Hepatocyte (in vitro differentiated cells): Measurements from ENCODE around the gene LIG3. TPM values are rescaled to one million over a fixed set of nuclear protein-coding genes. Genes with fewer than 3 reads are reported as not detected.
"Not testable (repeated sequence)": the region's sequence is repeated elsewhere in the genome, so short reads cannot be mapped to it uniquely, and the experiment has no call there.

Source experiments
- DNase-seq: peaks from one replicate; pipeline ENCODE4 v3.0.0-alpha.2; 2016; ENCODE audit warnings: low spot score
- H2AFZ ChIP-seq: fragments of 200-600 bp; sonication (generic); 2 replicates; pipeline ENCODE4 v1.6.0; 2016; ENCODE audit warnings: antibody characterized with exemption, mild to moderate bottlenecking
- H3K27ac ChIP-seq: fragments of 200-600 bp; sonication (generic); 2 replicates; pipeline ENCODE4 v1.5.1; 2016; ENCODE audit warnings: mild to moderate bottlenecking
- H3K27me3 ChIP-seq: fragments of 200-600 bp; sonication (generic); 2 replicates; pipeline ENCODE4 v1.6.1; 2016
- H3K36me3 ChIP-seq: fragments of 200-600 bp; sonication (generic); replicated peaks from 2 replicates; pipeline ENCODE4 v1.5.1; 2016; ENCODE audit warnings: low read depth; ENCODE audit not compliant: insufficient read depth
- H3K4me1 ChIP-seq: fragments of 200-600 bp; sonication (generic); 2 replicates; pipeline ENCODE4 v1.5.1; 2016; ENCODE audit warnings: mild to moderate bottlenecking, moderate library complexity; ENCODE audit not compliant: insufficient read depth
- H3K4me2 ChIP-seq: fragments of 200-600 bp; sonication (generic); 2 replicates; pipeline ENCODE4 v1.6.0; 2016
- H3K4me3 ChIP-seq: fragments of 200-600 bp; sonication (generic); 2 replicates; pipeline ENCODE4 v1.5.1; 2016; ENCODE audit warnings: mild to moderate bottlenecking
- H3K79me2 ChIP-seq: fragments of 200-600 bp; sonication (generic); 2 replicates; pipeline ENCODE4 v1.6.0; 2017; ENCODE audit warnings: mild to moderate bottlenecking
- H3K9me2 ChIP-seq: fragments of 200-600 bp; sonication (generic); replicated peaks from 2 replicates; pipeline ENCODE4 v1.6.0; 2017; ENCODE audit warnings: mild to moderate bottlenecking; ENCODE audit not compliant: insufficient read depth
- H3K9me3 ChIP-seq: fragments of 200-600 bp; sonication (generic); 2 replicates; pipeline ENCODE4 v1.5.1; 2016; ENCODE audit warnings: low read depth, mild to moderate bottlenecking
- H4K20me1 ChIP-seq: fragments of 200-600 bp; sonication (generic); 2 replicates; pipeline ENCODE4 v1.6.0; 2016; ENCODE audit warnings: mild to moderate bottlenecking; ENCODE audit not compliant: insufficient read depth, poor library complexity, severe bottlenecking
- CTCF ChIP-seq: fragments of 200-600 bp; sonication (generic); IDR thresholded peaks from 2 replicates; pipeline ENCODE4 v1.5.1; 2016; ENCODE audit warnings: antibody characterized with exemption, mild to moderate bottlenecking; ENCODE audit not compliant: poor library complexity
- EZH2 ChIP-seq: fragments of 200-600 bp; sonication (generic); IDR thresholded peaks from 2 replicates; pipeline ENCODE4 v1.6.1; 2016; ENCODE audit warnings: antibody characterized with exemption, mild to moderate bottlenecking, borderline replicate concordance
- EZH2phosphoT487 ChIP-seq: fragments of 200-600 bp; sonication (generic); IDR thresholded peaks from one replicate; pipeline ENCODE4 v1.6.1; 2018; ENCODE audit warnings: antibody characterized with exemption, mild to moderate bottlenecking, low read depth, moderate library complexity; ENCODE audit not compliant: unreplicated experiment, severe bottlenecking
- WGBS: methylation state at CpG from one replicate; pipeline ENCODE4 v1.1.6; 2016; ENCODE audit warnings: low lambda C conversion rate; ENCODE audit errors: missing lambda C conversion rate; 5-methylcytosine and 5-hydroxymethylcytosine counted together
- polyA plus RNA-seq: library from polyadenylated mRNA; unstranded; fragments of >200 nt; fragmentation: Nextera tagmentation; extraction: Ambion mirVana; gene quantifications from 2 replicates; pipeline ENCODE4 v1.2.1, GENCODE V29; 2016
- total RNA-seq: library from RNA; depleted of rRNA; stranded (reverse); fragments of >200 nt; gene quantifications from 2 replicates; pipeline ENCODE4 v1.2.3, GENCODE V29; 2014

Gene LIG3
- total and polyA plus RNA-seq, 2 experiments from 2014 or later = 15.7 to 31.6 TPM

DNA sequence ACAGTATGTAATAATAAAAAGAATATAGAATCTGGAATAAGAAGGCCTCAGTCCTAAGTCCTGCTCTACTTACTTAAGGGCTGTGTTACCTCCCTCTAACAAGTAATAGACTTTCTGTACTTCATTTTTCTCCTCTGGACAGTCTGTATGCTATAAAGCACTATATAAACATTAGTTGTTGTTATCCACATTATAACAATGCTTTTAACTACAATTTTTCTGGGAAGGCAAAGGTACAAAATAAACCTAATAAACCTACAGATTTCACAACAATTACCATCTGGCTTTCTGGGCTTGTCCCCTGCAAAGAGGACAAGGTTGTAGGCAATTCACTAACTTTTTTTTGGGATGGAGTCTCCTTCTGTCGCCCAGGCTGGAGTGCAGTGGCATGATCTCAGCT is 50.5 kb downstream of the LIG3 start:
- H2AFZ ChIP-seq = no peak overlapping the region
- no peak overlapping the region for H3K27ac ChIP-seq
- H3K79me2 ChIP-seq = peaks cover 6% of the 10 kb centered on the region
- no peak for DNase-seq
- no peak overlapping the region for H3K4me3 ChIP-seq
- no peaks in the 10 kb centered on the region for H3K4me1 ChIP-seq
- WGBS = 79% methylated on average over 1 of the region's 1 CpG
- no peaks in the 10 kb centered on the region for H3K9me3 ChIP-seq
- H3K27me3 ChIP-seq = no peaks in the 10 kb centered on the region
- H3K4me2 ChIP-seq = no peak overlapping the region
- H3K9me2 ChIP-seq = no peaks in the 10 kb centered on the region
- TF ChIP-seq EZH2phosphoT487 = no peak
- no peak for TF ChIP-seq CTCF
- no peaks in the 10 kb centered on the region for H3K36me3 ChIP-seq
- H4K20me1 ChIP-seq = no peaks in the 10 kb centered on the region

DNA sequence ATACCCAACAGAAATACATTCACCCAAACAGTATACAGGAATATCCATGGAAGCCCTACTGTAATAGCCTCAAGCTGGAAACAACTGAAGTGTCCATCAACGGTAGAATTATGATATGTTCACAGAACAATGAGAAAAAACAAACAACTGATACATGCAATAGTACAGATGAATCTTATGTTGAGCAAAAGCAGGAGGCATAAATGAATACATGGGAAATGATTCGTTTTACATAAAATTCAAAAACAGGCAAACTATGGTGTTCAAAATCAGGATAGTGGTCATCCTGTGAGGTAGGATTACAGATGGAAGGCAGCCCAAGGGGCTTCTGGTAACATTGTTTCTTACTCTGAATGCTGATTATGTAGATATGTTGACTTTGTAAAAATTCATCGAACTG is 58.1 kb downstream of the LIG3 start:
- H3K27me3 ChIP-seq = no peaks in the 10 kb centered on the region
- TF ChIP-seq EZH2 (no peak), EZH2phosphoT487 (no peak), CTCF (no peak)

DNA sequence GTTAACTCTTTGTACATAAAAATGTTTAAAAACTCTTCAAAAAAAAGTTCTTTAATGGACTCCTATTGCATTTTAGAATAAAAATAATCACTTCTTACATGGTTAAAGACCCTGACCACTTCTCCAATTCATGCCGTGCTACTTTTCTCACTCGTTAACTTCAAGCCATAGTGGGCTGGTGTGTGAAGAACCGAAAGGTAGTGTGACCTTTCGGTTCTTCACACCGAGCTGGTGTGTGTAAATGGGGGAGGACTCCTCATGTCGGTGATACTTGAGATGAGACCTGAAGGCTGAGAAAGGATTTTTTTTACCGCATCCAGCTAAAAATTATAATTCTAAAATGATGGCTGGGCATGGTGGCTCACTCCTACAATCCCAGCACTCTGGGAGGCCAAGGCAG is 61.1 kb downstream of the LIG3 start:
- no peaks in the 10 kb centered on the region for H3K9me3 ChIP-seq
- no peaks in the 10 kb centered on the region for H3K36me3 ChIP-seq
- peaks cover 44% of the 10 kb centered on the region for H3K79me2 ChIP-seq
- no peak overlapping the region for H3K4me3 ChIP-seq
- WGBS = 97% methylated on average over 7 of the region's 7 CpGs
- no peak overlapping the region for H3K27ac ChIP-seq
- H3K4me2 ChIP-seq = no peak overlapping the region
- peaks cover 1% of the 10 kb centered on the region for H3K4me1 ChIP-seq
- peaks cover 3% of the 10 kb centered on the region for H4K20me1 ChIP-seq
- no peaks in the 10 kb centered on the region for H3K9me2 ChIP-seq
- no peak overlapping the region for H2AFZ ChIP-seq
- no peaks in the 10 kb centered on the region for H3K27me3 ChIP-seq
- TF ChIP-seq EZH2phosphoT487 = no peak
- TF ChIP-seq CTCF = no peak
- TF ChIP-seq EZH2 = no peak
- no peak for DNase-seq

More for the DNA sequence above, 58.1 kb downstream of the LIG3 start:
- DNase-seq = no peak
- Histone ChIP-seq H2AFZ (no peak overlapping the region), H3K79me2 (peaks cover 22% of the 10 kb centered on the region), H4K20me1 (no peaks in the 10 kb centered on the region), H3K4me2 (no peak overlapping the region), H3K27ac (no peak overlapping the region), H3K9me3 (no peaks in the 10 kb centered on the region), H3K36me3 (no peaks in the 10 kb centered on the region), H3K9me2 (no peaks in the 10 kb centered on the region), H3K4me1 (no peaks in the 10 kb centered on the region), H3K4me3 (no peak overlapping the region)
- 98% methylated on average over 3 of the region's 3 CpGs for WGBS

- Histone ChIP-seq H2AFZ (no peak overlapping the region), H3K4me1 (peaks cover 13% of the 10 kb centered on the region), H3K4me2 (no peak overlapping the region), H3K4me3 (no peak overlapping the region), H3K27ac (no peak overlapping the region), H3K9me2 (no peaks in the 10 kb centered on the region), H3K36me3 (no peaks in the 10 kb centered on the region), H4K20me1 (peaks cover 7% of the 10 kb centered on the region), H3K79me2 (peaks cover 65% of the 10 kb centered on the region), H3K9me3 (no peaks in the 10 kb centered on the region), H3K27me3 (no peaks in the 10 kb centered on the region)
- no peak for DNase-seq
- TF ChIP-seq EZH2 (no peak), EZH2phosphoT487 (no peak), CTCF (no peak)
- WGBS = 94% methylated on average over 8 of the region's 8 CpGs
Observed at GRCh38 chr17:35044181-35044580, 63.9 kb downstream of the LIG3 start.

DNA sequence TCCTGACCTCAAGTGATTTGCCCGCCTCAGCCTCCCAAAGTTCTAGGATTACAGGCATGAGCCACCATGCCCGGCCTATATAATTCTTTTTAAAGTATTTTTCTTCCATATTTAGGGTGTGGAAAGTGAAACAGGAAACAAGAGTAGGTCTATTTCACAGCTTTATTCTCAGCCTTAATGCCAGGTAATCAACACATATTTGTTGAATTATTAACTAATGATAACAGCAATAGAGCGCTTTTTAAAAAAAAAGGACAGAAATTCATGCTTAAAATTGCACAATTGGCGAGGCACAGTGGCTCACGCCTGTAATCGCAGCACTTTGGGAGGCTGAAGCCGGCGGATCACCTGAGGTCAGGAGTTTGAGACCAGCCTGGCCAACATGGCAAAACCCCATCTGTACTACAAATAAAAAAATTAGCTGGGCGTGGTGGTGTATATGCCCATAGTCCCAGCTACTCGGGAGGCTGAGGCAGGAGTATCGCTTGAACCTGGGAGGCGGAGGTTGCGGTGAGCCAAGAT is 65.2 kb downstream of the LIG3 start:
- not testable (repeated sequence) for H2AFZ ChIP-seq, DNase-seq, H3K4me3 ChIP-seq, H3K9me2 ChIP-seq, H3K36me3 ChIP-seq, H3K9me3 ChIP-seq, H3K4me2 ChIP-seq, H3K27ac ChIP-seq, H3K27me3 ChIP-seq
- 96% methylated on average over 13 of the region's 13 CpGs for WGBS
- Histone ChIP-seq H4K20me1 (peaks cover 14% of the 10 kb centered on the region), H3K79me2 (peaks cover 78% of the 10 kb centered on the region), H3K4me1 (peaks cover 14% of the 10 kb centered on the region)
